IMR-90 (cell line): ENCODE data around the gene ANXA1. TPM values are rescaled to one million over a fixed set of nuclear protein-coding genes. Genes with fewer than 3 reads are reported as not detected.
A peak's percentile ranks its signal among the peaks of the same experiment; 100 is the strongest.

ENCODE experiments used
- ATAC-seq: fragments of 200-7000 bp; cut with Tn5 transposase; 2 replicates; pipeline ENCODE4 v1.9.1; 2020; ENCODE audit warnings: low read depth, mild to moderate bottlenecking, moderate library complexity
- BruUV-seq: library from RNA; stranded (reverse); fragments of 400-500 nt; replicated peaks from 2 replicates; lab custom pipeline; 2021; lab: Mats Ljungman, UMichigan
- CTCF ChIA-PET: fragments of 300-600 bp; formaldehyde crosslinking; extraction: SDS; loops from one replicate; lab custom pipeline; 2021; ENCODE audit warnings: antibody characterized with exemption; lab: Yijun Ruan, JAX
- POLR2A ChIA-PET: fragments of 300-600 bp; sonication (Branson Sonifier 250); formaldehyde crosslinking; loops from one replicate; lab custom pipeline; 2022; ENCODE audit warnings: antibody characterized with exemption; ENCODE audit not compliant: unreplicated experiment; lab: Charles Lee
- DNase-seq: peaks from one replicate; pipeline ENCODE4 v3.0.0; 2013
- H2AFZ ChIP-seq: replicated peaks from 2 replicates; pipeline ENCODE3; 2013; ENCODE audit warnings: low read length, mild to moderate bottlenecking; ENCODE audit not compliant: poor library complexity
- H2AK5ac ChIP-seq: 2 replicates; pipeline ENCODE4 v1.6.1; 2013; ENCODE audit warnings: low read depth, low read length, inconsistent platforms
- H2AK9ac ChIP-seq: replicated peaks from 2 replicates; pipeline ENCODE3; 2013; ENCODE audit warnings: mild to moderate bottlenecking, low read depth, low read length, moderate library complexity; ENCODE audit not compliant: poor library complexity
- H2BK120ac ChIP-seq: 2 replicates; pipeline ENCODE4 v1.6.1; 2013; ENCODE audit warnings: low read depth, low read length, inconsistent platforms
- H2BK15ac ChIP-seq: 3 replicates; pipeline ENCODE4 v1.6.1; 2013; ENCODE audit warnings: low read depth, low read length, inconsistent platforms
- H2BK20ac ChIP-seq: 2 replicates; pipeline ENCODE4 v1.6.1; 2013; ENCODE audit warnings: low read depth, mild to moderate bottlenecking, inconsistent platforms, low read length, moderate library complexity
- H2BK5ac ChIP-seq: 2 replicates; pipeline ENCODE4 v1.6.1; 2013; ENCODE audit warnings: mild to moderate bottlenecking, low read depth, low read length, inconsistent platforms; ENCODE audit not compliant: poor library complexity, severe bottlenecking
- H3K14ac ChIP-seq: replicated peaks from 2 replicates; pipeline ENCODE4 v1.6.1; 2013; ENCODE audit warnings: low read depth, low read length, inconsistent platforms
- H3K18ac ChIP-seq: 2 replicates; pipeline ENCODE4 v1.6.1; 2013; ENCODE audit warnings: low read depth, low read length, control low read depth
- H3K23ac ChIP-seq: 2 replicates; pipeline ENCODE4 v1.6.1; 2013; ENCODE audit warnings: low read depth, low read length, inconsistent platforms
- H3K27ac ChIP-seq: 2 replicates; pipeline ENCODE4 v1.5.1; 2013; ENCODE audit warnings: mild to moderate bottlenecking, control low read depth, low read length; ENCODE audit not compliant: insufficient read depth
- H3K27me3 ChIP-seq: 2 replicates; pipeline ENCODE4 v1.6.1; 2013; ENCODE audit warnings: low read length; ENCODE audit not compliant: control insufficient read depth, insufficient read depth
- H3K36me3 ChIP-seq: 2 replicates; pipeline ENCODE4 v1.6.1; 2013; ENCODE audit warnings: low read length, mixed read lengths; ENCODE audit not compliant: control insufficient read depth, insufficient read depth
- H3K4ac ChIP-seq: 2 replicates; pipeline ENCODE4 v1.6.1; 2013; ENCODE audit warnings: low read depth, low read length, inconsistent platforms
- H3K4me1 ChIP-seq: 2 replicates; pipeline ENCODE4 v1.6.1; 2013; ENCODE audit warnings: low read length, mixed read lengths; ENCODE audit not compliant: control insufficient read depth, insufficient read depth
- H3K4me2 ChIP-seq: 2 replicates; pipeline ENCODE4 v1.6.1; 2013; ENCODE audit warnings: low read depth, mild to moderate bottlenecking, control low read depth, low read length, moderate library complexity
- H3K4me3 ChIP-seq: 2 replicates; pipeline ENCODE4 v1.5.1; 2013; ENCODE audit warnings: low read depth, mild to moderate bottlenecking, control low read depth, low read length, moderate library complexity; ENCODE audit not compliant: insufficient read depth
- H3K56ac ChIP-seq: 2 replicates; pipeline ENCODE4 v1.6.1; 2013; ENCODE audit warnings: low read length, inconsistent platforms; ENCODE audit not compliant: insufficient read depth; ENCODE audit errors: extremely low read depth
- H3K79me1 ChIP-seq, 2 experiments: 2 replicates each; pipeline ENCODE4 v1.6.1; 2013; ENCODE audit warnings: low read length in 2 of 2, inconsistent platforms in 1 of 2, low read depth in 1 of 2
- H3K9ac ChIP-seq: 2 replicates; pipeline ENCODE4 v1.6.1; 2013; ENCODE audit warnings: low read depth, low read length, control low read depth
- H3K9me1 ChIP-seq: 2 replicates; pipeline ENCODE4 v1.6.1; 2013; ENCODE audit warnings: low read length, inconsistent platforms; ENCODE audit not compliant: insufficient read depth
- H3K9me3 ChIP-seq: 2 replicates; pipeline ENCODE4 v1.6.1; 2013; ENCODE audit warnings: low read length; ENCODE audit not compliant: control insufficient read depth, insufficient read depth
- H4K20me1 ChIP-seq: 2 replicates; pipeline ENCODE4 v1.6.1; 2013; ENCODE audit warnings: low read length, inconsistent platforms; ENCODE audit not compliant: insufficient read depth
- H4K5ac ChIP-seq: 2 replicates; pipeline ENCODE4 v1.6.1; 2013; ENCODE audit warnings: mild to moderate bottlenecking, low read depth, low read length, control low read depth
- H4K8ac ChIP-seq, 2 experiments: 2 replicates each; pipeline ENCODE4 v1.6.1; 2013; ENCODE audit warnings: low read depth in 2 of 2, low read length in 2 of 2, control low read depth in 1 of 2, inconsistent platforms in 1 of 2
- H4K91ac ChIP-seq: 2 replicates; pipeline ENCODE4 v1.6.1; 2013; ENCODE audit warnings: low read depth, low read length, inconsistent platforms; ENCODE audit not compliant: insufficient read depth
- CEBPB ChIP-seq: IDR thresholded peaks from 2 replicates; pipeline ENCODE4 v1.6.1; 2012; ENCODE audit warnings: low read depth, low read length, improper control_type of control experiment
- MAFK ChIP-seq: IDR thresholded peaks from 2 replicates; pipeline ENCODE4 v1.6.1; 2012; ENCODE audit warnings: low read depth, low read length, improper control_type of control experiment
- WGBS, 2 experiments: methylation state at CpG; one replicate each; pipeline versions ENCODE4 v1.1.5 to v1.1.7; 2013; ENCODE audit warnings: missing lambda C conversion rate in 2 of 2; ENCODE audit not compliant: insufficient read length in 1 of 2; ENCODE audit errors: extremely low coverage in 2 of 2; 5-methylcytosine and 5-hydroxymethylcytosine counted together
- dilution Hi-C: fragments of 300-500 bp; cut with HindIII; formaldehyde crosslinking; loops from one replicate; pipeline ENCODE4 v1.14.3; 2018; ENCODE audit warnings: low sequenced_read_pairs; ENCODE audit not compliant: unreplicated experiment
- in situ Hi-C: fragments of 300-500 bp; cut with MboI; formaldehyde crosslinking; loops from 3 replicates; pipeline ENCODE4 v1.14.3; 2019; ENCODE audit warnings: low sequenced_read_pairs, inconsistent platforms, mixed read lengths
- intact Hi-C: fragments of 100-400 bp; cut with micrococcal nuclease; formaldehyde crosslinking; loops from 2 replicates; pipeline ENCODE4 v1.10.0; 2022
- polyA plus RNA-seq, 3 experiments: library from polyadenylated mRNA; depleted of rRNA; stranded (reverse); fragments of >200 nt; gene quantifications; 2 replicates each; pipeline ENCODE4 v1.2.3, GENCODE V29; 2012; ENCODE audit warnings: low replicate concordance in 1 of 3
- total RNA-seq: library from RNA; depleted of rRNA; stranded (reverse); fragments of >200 nt; gene quantifications from 2 replicates; pipeline ENCODE4 v1.2.3, GENCODE V29; 2012
- TF ChIP-seq, protein P1 (sequence below): fragments of 150-350 bp; IDR thresholded peaks from 2 replicates; pipeline ENCODE4 v1.6.1; 2017; ENCODE audit warnings: mild to moderate bottlenecking, antibody characterized with exemption, low read length, low read depth

ANXA1 gene
- total and polyA plus RNA-seq, 2 of the 4 experiments (the other 2 are of a cell fraction): 520 to 583 TPM

DNA sequence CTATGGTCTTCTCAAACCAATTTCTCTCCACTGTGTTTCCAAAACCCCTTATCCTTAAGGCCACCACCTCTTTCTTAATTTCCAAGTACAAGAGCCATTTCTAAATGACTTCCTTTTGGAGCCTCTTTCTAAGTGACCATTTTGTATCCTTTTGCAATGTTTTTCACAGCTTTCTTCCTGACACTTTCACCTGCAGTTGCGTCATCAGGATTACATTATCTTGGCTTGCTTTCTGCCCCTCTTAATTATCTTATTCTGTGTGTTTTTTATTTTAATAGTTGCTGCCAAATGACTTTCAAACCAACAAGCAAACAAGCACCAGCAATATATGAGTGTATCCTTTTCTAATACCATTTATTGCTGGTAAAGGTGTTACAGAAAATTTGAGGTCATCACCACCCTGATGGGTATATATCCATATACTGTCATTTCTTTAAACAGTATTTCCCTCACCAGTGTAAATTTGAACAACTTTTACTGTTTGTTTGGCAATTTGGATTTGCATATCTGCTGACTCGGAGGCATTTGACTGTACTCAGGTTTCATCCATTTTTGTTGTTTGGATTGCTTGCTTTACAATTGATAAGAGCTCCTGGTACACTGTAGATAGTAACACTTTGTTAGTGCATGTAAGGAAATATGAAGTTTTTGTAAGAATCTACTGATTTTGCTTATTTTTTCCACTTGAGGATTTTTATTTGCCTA lies 5.4 kb upstream of the ANXA1 start:
- Histone ChIP-seq H3K4ac (no peak overlapping the region), H3K4me1 (peaks cover 2% of the 10 kb centered on the region), H3K14ac (no peak overlapping the region), H3K9me3 (no peaks in the 10 kb centered on the region), H3K4me3 (no peak overlapping the region), H2BK5ac (no peak overlapping the region), H2AK5ac (no peak overlapping the region), H2BK120ac (0 out of 2 replicates have a peak overlapping the region, but pooled peaks have one; percentile 4), H2BK20ac (peak overlapping the region; percentile 39; the same call in 1 of the 2 replicates), H3K4me2 (no peak overlapping the region), H3K18ac (no peak overlapping the region), H4K20me1 (no peaks in the 10 kb centered on the region), H2BK15ac (no peak overlapping the region; the same call in 2 of the 3 replicates), H2AK9ac (no peak overlapping the region), H4K8ac (no peak overlapping the region), H4K91ac (no peak overlapping the region), H3K27ac (no peak overlapping the region), H4K5ac (no peak overlapping the region), H2AFZ (no peak overlapping the region), H3K9me1 (no peaks in the 10 kb centered on the region), H3K56ac (no peak overlapping the region), H3K23ac (no peak overlapping the region), H3K9ac (no peak overlapping the region), H3K79me1 (no peaks in the 10 kb centered on the region), H3K27me3 (no peaks in the 10 kb centered on the region), H3K36me3 (no peaks in the 10 kb centered on the region)
- dilution Hi-C loops (no loop called here), in situ Hi-C loops (no loop called here), intact Hi-C loops (no loop called here)
- ChIA-PET POLR2A (no interaction called here), CTCF (no interaction called here)
- no TSS peak for BruUV-seq
- ATAC-seq (no peak), DNase-seq (no peak)
- no CpG with 5 or more reads among the region's 2 CpGs for WGBS, 2 experiments
- TF ChIP-seq CEBPB: peak; percentile 51
- peak; percentile 71; the same call in 1 of the 2 replicates for TF ChIP-seq MAFK
- TF ChIP-seq, protein P1, sequence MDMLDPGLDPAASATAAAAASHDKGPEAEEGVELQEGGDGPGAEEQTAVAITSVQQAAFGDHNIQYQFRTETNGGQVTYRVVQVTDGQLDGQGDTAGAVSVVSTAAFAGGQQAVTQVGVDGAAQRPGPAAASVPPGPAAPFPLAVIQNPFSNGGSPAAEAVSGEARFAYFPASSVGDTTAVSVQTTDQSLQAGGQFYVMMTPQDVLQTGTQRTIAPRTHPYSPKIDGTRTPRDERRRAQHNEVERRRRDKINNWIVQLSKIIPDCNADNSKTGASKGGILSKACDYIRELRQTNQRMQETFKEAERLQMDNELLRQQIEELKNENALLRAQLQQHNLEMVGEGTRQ: no peak
